Measurements from ENCODE around the gene POLG. TPM values are rescaled to one million over a fixed set of nuclear protein-coding genes. Genes with fewer than 3 reads are reported as not detected.

The POLG gene
- total RNA-seq, 1 donor from 2014 or later: 55.0 TPM

- Mint-ChIP-seq H3K4me3 (no peak overlapping the region), H3K27ac (no peak overlapping the region), H3K27me3 (peaks cover 41% of the 10 kb centered on the region), H3K36me3 (no peaks in the 10 kb centered on the region), H3K4me1 (ENCODE audit: unreplicated experiment) (no peaks in the 10 kb centered on the region), H3K9me3 (no peaks in the 10 kb centered on the region)
- TF ChIP-seq CTCF (conservative IDR thresholded peaks at IDR 0.05): no peak
- no peak for DNase-seq (ENCODE audit: extremely low spot score, unreplicated experiment)
These were observed 6.8 kb upstream of the POLG start for GRCh38 chr15:89341316-89342005.

DNA sequence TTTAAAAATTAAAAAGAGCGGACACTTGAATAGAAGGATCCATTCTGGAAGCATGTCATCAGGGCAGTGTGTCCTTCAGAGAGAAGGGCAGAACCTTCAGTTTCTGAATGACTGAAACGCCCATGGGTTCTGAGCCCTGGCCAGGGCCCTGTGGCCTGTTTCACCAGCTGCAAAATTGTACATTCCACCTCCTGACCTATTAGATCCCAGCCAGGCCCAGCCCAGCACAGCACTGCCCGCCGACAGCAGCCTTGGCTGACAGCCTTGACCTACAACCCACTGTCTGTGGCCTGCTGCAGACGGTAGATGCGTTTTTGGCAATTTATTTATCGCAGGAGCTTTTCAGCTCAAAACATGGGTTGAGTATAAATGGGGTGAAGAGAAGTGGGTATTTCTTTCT lies 5.9 kb upstream of the POLG start:
- peaks cover 39% of the 10 kb centered on the region for H3K27me3 Mint-ChIP-seq
- no peak overlapping the region for H3K4me3 Mint-ChIP-seq

GRCh38 chr15:89338036-89338435 lies 3.4 kb upstream of the POLG start:
- TF ChIP-seq CTCF (conservative IDR thresholded peaks at IDR 0.05): no peak
- H3K4me3 Mint-ChIP-seq: no peak overlapping the region
- no peaks in the 10 kb centered on the region for H3K9me3 Mint-ChIP-seq
- H3K36me3 Mint-ChIP-seq: peaks cover 6% of the 10 kb centered on the region
- no peak overlapping the region for H3K27ac Mint-ChIP-seq
- peaks cover 43% of the 10 kb centered on the region for H3K27me3 Mint-ChIP-seq
- H3K4me1 Mint-ChIP-seq (ENCODE audit: unreplicated experiment): peaks cover 10% of the 10 kb centered on the region
- no peak for DNase-seq (ENCODE audit: extremely low spot score, unreplicated experiment)

More for the DNA sequence above, 5.9 kb upstream of the POLG start:
- H3K9me3 Mint-ChIP-seq: no peaks in the 10 kb centered on the region
- peaks cover under 1% of the 10 kb centered on the region for H3K4me1 Mint-ChIP-seq (ENCODE audit: unreplicated experiment)
- H3K27ac Mint-ChIP-seq: no peak overlapping the region
- no peaks in the 10 kb centered on the region for H3K36me3 Mint-ChIP-seq
- no peak for DNase-seq (ENCODE audit: extremely low spot score, unreplicated experiment)
- TF ChIP-seq CTCF (conservative IDR thresholded peaks at IDR 0.05): no peak

- Mint-ChIP-seq H3K27ac (peak overlapping the region; percentile 99), H3K4me3 (peak overlapping the region; percentile 96), H3K4me1 (ENCODE audit: unreplicated experiment) (peaks cover 28% of the 10 kb centered on the region), H3K27me3 (peaks cover 31% of the 10 kb centered on the region), H3K36me3 (peaks cover 22% of the 10 kb centered on the region), H3K9me3 (no peaks in the 10 kb centered on the region)
- DNase-seq (ENCODE audit: extremely low spot score, unreplicated experiment): no peak
- no peak for TF ChIP-seq CTCF (conservative IDR thresholded peaks at IDR 0.05)
These were observed 846 bp upstream of the POLG start for GRCh38 chr15:89335298-89336041.

- Mint-ChIP-seq H3K9me3 (no peaks in the 10 kb centered on the region), H3K36me3 (peaks cover 25% of the 10 kb centered on the region), H3K4me3 (peak overlapping the region; percentile 83), H3K27me3 (peaks cover 25% of the 10 kb centered on the region), H3K27ac (peak overlapping the region; percentile 34), H3K4me1 (ENCODE audit: unreplicated experiment) (peaks cover 30% of the 10 kb centered on the region)
- peak; percentile 18 for TF ChIP-seq CTCF (conservative IDR thresholded peaks at IDR 0.05)
- no peak for DNase-seq (ENCODE audit: extremely low spot score, unreplicated experiment)
These were observed 590 bp downstream of the POLG start for GRCh38 chr15:89333959-89334509.

Measured in type B pancreatic cell (in vitro differentiated cells).